KG1 (cell line): ENCODE results near the gene RBP2.

Experiments used
- DNase-seq: peaks from one replicate; lab custom pipeline; 2025; lab: John Stamatoyannopoulos, UW

RBP2 gene

DNA sequence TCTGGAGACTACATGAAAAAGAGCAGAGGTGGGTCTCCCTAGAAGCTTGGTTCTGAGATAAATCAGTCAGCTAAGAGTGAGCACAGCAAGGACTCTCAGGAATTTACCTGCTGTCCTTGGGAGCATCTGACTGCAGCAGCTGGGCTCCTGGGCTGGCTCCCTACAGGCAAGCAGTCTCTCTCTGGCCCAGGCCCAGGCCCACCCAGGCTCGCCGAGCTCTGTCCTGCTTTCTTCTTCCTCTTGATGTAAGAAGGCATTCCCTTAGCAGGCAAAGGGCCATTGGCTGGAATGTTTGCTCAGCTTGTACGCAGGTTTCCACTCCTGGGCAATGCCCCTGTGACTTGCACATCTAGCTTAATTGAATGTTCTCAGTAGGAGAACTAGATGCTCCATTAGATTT lies 4.3 kb upstream of the RBP2 start:
- DNase-seq: no peak

DNA sequence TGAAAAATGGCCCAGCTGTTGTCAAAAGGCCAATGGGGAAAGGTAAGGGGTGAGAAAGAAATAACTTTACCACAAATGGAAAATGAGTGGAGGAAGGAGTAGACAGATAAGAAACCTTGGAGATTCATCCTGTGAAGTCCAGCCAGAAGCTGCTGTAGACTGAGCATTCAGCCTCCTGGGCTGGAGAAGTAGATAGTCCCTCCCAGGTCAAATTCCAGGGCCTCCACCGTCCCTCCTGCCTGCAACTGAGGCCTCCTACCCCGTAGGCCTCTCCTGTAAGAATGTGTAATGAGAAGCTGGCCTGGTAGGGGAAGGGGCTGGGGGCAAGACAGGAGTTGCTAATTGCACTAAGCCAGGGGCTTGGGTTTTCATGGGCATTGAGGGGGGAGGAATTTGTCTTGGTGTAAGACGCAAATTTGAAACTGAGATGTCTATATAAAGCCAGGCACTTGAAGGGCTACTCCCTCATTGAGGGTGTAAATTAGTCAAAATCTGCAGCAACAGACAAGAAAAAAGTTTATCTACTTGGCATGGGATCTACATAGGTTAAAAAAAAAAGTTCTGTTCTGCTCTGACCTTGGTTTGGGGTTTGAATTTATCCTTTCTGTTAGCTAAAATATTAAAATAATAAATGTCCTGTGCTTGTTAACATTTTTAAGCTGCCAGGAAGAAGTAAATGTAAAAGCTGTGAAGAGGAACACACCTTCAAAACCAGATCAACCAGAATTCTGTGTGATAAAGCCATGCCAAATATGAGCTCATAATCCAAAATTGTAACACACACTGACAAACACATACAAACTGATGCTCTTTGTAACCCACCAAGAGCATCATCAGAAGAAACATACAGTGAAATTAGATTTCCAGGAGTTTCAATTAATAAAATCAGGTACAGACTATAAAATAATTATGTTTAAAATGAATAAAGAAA lies 1.7 kb upstream of the RBP2 start:
- DNase-seq: no peak

DNA sequence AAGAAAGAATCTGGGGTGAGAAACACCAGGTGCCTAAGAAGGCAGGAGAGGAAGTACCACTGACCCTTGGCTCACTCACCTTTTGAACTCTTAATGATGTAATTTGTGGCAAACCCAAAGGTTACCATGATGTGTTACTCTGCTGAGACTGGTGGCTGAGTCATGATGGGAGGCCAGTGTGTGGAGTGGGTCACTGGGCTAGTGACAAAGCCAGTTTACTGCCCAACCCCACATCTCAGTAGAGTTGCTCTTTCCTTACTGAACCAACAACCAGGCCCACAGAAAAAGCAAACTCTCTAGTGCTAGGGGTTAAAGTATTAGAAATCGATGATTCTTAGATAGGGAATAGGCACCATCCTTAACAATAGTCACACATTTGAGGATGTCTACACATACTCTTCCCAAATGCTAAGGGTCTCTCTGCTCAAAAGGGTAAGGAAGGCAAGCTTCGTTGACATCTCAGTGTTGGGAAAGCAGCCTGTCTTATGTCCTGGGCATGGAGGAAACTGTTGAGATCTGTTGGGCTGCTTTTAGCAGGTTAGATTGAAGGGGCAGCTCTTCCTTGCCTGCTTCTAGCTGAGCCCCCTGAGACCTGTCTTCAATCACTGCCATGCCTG lies 3.1 kb downstream of the RBP2 start:
- no peak for DNase-seq

- DNase-seq: no peak
These were observed 3.8 kb downstream of the RBP2 start for GRCh38 chr3:139472380-139473010.

- DNase-seq: no peak
These were observed 6.1 kb downstream of the RBP2 start for GRCh38 chr3:139470199-139470598.

GRCh38 chr3:139468399-139468798 lies 7.9 kb downstream of the RBP2 start:
- DNase-seq: no peak

DNA sequence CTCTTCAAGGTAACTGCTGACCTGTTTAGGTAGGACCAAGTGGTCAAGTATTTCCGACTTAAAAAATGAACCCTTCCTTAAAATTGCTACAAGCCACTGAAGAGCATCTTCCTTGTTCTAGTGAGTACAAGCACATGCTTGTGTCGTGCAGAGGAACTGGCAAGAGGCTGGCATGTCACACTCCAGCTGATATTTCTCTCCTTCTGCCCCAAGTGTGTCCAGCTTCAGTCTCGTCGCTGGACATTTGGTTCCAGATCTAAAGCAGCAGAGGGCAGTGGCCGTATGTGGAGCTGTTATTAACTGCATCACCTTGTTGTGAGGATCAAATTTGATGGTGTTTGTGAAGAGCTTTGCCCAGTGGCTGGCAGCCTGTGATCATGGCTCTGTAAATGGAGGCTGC lies 10.0 kb downstream of the RBP2 start:
- no peak for DNase-seq

- DNase-seq: no peak
These were observed 10.7 kb downstream of the RBP2 start for GRCh38 chr3:139465636-139466035.

GRCh38 chr3:139463466-139463865 lies 12.8 kb downstream of the RBP2 start:
- no peak for DNase-seq

DNA sequence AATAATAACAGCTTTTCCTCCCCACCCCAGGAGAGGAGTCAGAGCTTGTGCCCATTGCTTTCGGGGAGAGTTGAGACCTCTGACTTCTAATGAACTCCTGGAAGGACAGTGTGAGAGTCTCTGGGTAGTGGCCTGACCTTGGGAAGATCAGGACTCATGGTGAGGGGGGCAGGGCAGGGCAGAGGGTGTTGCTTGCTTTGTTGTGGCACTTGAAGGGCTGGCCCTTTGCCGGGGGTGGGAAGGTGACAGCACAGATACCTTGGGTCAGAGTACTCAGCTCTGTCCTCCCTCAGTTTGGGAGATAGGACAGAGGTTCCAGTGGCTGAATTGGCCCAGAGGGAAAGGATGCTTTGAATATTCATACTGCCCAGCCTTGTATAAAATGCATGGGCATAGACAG lies 15.8 kb downstream of the RBP2 start:
- no peak for DNase-seq

GRCh38 chr3:139460076-139460475 lies 16.2 kb downstream of the RBP2 start:
- no peak for DNase-seq

DNA sequence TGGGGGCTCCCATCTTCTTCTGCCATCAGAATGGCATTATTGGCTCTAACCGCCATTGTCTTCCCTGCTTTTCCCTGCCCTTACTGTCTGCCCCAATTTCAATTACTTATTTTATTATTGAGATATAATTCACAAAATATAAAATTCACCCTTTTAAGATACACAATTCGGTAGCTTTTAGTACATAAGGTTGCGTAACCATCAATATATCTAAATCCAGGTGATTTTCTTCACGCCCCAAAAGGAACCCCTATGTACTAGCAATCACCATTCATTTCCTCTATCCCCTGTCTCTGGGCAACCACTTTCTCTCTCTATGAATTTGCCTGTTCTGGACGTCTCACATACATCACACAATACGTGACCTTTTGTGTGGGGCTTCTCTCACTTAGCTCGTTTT lies 18.0 kb downstream of the RBP2 start:
- DNase-seq: no peak

GRCh38 chr3:139457066-139457465 lies 19.2 kb downstream of the RBP2 start:
- DNase-seq: no peak

DNA sequence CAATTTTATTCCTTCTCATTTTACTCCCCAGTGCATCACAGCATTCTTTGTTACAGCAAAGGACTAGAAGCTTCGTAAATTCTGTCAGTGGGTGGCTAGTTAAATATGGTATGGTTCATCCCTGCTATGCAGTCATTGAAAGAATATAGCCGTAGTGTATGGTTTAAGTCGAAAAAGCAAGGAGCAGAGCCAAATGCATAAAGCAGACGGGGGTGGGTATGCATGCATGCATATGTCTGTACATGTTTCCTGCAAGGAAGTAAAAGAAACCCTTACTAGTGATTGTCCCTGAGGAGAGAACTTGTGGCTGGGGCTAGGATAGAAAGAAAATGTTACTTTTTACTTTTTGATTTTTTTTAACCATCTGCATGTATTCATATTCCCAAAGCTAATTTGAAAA lies 19.9 kb downstream of the RBP2 start:
- no peak for DNase-seq

DNA sequence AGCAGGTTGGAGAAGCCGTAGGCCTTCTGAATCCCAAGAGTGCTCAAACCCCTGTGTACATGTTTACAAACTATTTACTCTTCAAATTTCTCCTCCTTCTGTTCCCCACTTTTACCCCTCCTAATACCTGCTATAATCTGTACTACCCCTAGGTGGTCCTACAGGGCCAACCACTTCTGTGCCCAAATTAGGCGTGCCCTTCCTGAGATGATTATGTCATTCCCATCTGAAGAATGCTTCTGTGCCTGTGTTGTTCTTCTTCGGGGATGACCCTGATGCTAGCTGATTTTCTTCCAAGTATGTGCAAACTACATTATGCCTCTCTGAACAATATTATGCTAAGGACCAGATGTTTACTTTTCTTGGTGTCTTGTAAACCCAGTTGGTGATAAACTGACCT lies 20.5 kb downstream of the RBP2 start:
- no peak for DNase-seq

- no peak for DNase-seq
These were observed 21.1 kb downstream of the RBP2 start for GRCh38 chr3:139455206-139455605.

DNA sequence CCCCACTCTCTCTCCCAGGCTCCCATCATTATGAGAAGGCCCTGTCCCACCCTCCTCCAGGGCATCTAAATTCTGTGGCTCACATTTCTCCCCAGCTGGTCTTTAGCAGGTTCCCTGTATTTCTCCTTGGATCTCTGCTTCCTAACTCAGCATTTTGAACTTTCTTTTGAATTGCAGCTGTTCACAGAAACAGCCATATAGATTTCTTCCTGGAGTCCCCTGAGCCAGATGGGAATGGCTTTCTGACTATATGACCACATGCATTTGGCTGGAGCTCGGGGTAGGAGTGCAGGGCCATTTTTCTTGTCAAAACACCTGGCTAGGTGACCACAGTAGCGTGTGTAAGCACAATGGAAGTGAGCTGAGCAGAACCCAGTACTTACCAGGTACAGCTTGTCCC lies 22.0 kb downstream of the RBP2 start:
- DNase-seq: no peak

DNA sequence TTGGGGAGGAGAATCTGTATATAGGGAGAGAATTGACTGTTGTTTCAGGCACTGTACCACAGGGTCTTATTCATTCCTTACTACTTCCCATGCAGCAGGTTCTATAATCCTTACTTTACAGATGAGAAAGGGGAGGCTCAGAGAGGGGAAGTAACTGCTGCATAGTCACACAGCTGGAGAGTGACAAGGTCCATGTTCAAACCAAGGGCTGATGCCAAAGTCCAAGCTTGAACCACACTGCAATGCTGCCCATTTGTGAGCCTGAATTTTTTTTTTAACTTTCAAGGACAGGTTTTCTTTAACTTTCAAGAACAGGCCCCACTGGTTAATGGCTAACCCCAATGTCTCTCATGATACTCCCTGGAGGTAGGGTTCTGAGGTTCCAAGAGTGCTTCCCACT lies 26.2 kb downstream of the RBP2 start:
- DNase-seq: no peak

- no peak for DNase-seq
These were observed 26.8 kb downstream of the RBP2 start for GRCh38 chr3:139449566-139449965.

DNA sequence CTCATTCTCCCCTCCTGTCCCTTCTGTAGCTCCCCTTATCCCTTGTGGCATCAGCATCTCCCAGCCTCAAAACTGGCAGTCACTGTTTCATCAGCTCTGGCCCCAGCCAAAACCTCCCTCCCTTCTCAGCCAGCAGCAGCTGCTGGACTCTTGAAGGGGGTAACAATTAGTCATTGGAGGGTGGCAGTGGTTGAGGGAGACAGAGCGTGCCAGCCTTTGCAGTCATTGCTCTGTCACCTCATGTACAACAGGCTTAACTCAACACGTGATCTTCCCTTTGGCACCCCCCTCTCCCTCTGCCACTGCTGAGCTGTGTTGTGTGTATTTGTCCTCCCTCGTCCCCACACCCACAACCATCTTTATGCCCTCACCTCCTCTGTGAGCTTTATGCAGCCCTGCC lies 28.2 kb downstream of the RBP2 start:
- no peak for DNase-seq

GRCh38 chr3:139447486-139447885 lies 28.8 kb downstream of the RBP2 start:
- DNase-seq: no peak

DNA sequence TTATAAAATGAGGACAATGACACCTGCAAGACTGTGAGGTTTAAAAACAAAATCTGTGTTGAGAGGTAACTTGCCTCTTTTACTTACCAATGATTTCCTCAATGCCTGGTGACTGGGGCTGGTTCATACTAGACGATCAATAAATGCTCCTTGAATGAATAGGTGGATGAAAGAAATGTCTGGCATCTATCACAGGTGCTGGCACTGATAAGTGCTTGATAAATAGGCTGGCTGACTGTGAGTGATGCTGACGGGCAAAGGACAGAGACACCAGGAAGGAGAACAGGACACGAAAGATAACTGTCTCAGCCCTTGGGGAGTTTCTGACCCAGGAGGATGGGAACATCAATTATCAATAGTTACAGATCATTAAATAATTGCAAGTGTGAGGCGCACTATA lies 31.9 kb downstream of the RBP2 start:
- no peak for DNase-seq

DNA sequence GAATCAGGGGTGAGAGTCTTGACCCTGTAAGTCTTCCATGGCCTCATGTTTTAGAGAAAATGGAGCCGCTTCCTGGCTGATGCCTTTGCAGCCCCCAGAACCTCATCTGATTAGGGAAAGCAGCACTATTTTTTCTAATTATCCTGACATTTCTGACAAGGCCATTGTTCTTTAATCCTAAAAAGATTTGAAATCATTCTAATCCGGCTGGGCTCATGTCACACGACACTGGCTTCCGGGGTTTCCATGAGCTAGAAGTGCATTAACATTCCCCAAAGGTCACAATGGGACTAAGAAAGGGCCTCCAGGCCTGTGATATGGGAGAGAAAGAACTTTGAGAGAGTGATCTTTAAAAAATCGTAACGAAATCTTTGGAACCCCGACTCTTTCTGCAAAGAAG lies 33.1 kb downstream of the RBP2 start:
- DNase-seq: no peak
